Liver (tissue), 3 donors: ENCODE measurements around the gene KIF23.

Experiments used
- FOXA1 ChIP-seq: IDR thresholded peaks from 2 replicates; pipeline ENCODE4 v1.6.1; 2016; ENCODE audit warnings: antibody characterized with exemption
- GABPA ChIP-seq, 2 donors: IDR thresholded peaks in 1 of 2; conservative IDR thresholded peaks in 1 of 2; 2 replicates each; pipeline ENCODE4 v1.6.1; 2016; ENCODE audit warnings: antibody characterized with exemption in 2 of 2, mild to moderate bottlenecking in 1 of 2, moderate library complexity in 1 of 2
- HNF4G ChIP-seq: IDR thresholded peaks from 2 replicates; pipeline ENCODE4 v1.6.1; 2016; ENCODE audit warnings: antibody characterized with exemption
- JUND ChIP-seq, 2 donors: IDR thresholded peaks; 2 replicates each; pipeline ENCODE4 v1.6.1; 2016; ENCODE audit warnings: antibody characterized with exemption in 2 of 2
- MAX ChIP-seq: IDR thresholded peaks from 2 replicates; pipeline ENCODE4 v1.6.1; 2016; ENCODE audit warnings: antibody characterized with exemption
- RAD21 ChIP-seq, 2 donors: IDR thresholded peaks; 2 replicates each; pipeline ENCODE4 v1.6.1; 2016; ENCODE audit warnings: antibody characterized with exemption in 2 of 2, mild to moderate bottlenecking in 2 of 2
- RXRA ChIP-seq, 2 donors: IDR thresholded peaks; 2 replicates each; pipeline ENCODE4 v1.6.1; 2017 to 2018; ENCODE audit warnings: antibody characterized with exemption in 2 of 2, mild to moderate bottlenecking in 1 of 2
- YY1 ChIP-seq: IDR thresholded peaks from 2 replicates; pipeline ENCODE4 v1.6.1; 2016; ENCODE audit warnings: antibody characterized with exemption, mild to moderate bottlenecking
- TF ChIP-seq, protein P1 (sequence below): fragments of 150-350 bp; IDR thresholded peaks from 2 replicates; pipeline ENCODE4 v1.5.1; 2017; ENCODE audit warnings: improper control_type of control experiment, low read depth, low read length; ENCODE audit not compliant: missing input control
- donor health status: healthy.
- donor health status: healthy.

- TF ChIP-seq, protein P1, sequence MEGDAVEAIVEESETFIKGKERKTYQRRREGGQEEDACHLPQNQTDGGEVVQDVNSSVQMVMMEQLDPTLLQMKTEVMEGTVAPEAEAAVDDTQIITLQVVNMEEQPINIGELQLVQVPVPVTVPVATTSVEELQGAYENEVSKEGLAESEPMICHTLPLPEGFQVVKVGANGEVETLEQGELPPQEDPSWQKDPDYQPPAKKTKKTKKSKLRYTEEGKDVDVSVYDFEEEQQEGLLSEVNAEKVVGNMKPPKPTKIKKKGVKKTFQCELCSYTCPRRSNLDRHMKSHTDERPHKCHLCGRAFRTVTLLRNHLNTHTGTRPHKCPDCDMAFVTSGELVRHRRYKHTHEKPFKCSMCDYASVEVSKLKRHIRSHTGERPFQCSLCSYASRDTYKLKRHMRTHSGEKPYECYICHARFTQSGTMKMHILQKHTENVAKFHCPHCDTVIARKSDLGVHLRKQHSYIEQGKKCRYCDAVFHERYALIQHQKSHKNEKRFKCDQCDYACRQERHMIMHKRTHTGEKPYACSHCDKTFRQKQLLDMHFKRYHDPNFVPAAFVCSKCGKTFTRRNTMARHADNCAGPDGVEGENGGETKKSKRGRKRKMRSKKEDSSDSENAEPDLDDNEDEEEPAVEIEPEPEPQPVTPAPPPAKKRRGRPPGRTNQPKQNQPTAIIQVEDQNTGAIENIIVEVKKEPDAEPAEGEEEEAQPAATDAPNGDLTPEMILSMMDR = no peak
- TF ChIP-seq HNF4G = no peak
- no peak for TF ChIP-seq MAX
- TF ChIP-seq GABPA (IDR thresholded peaks at IDR 0.05 in 1 of 2, conservative IDR thresholded peaks at IDR 0.05 in 1 of 2) = no peak
- TF ChIP-seq JUND (IDR thresholded peaks at IDR 0.05) = no peak
- TF ChIP-seq RXRA (IDR thresholded peaks at IDR 0.05) = no peak
- TF ChIP-seq YY1 = no peak
- no peak for TF ChIP-seq FOXA1
- TF ChIP-seq RAD21 (IDR thresholded peaks at IDR 0.05) = no peak
These were observed 15.7 kb upstream of the KIF23 start for GRCh38 chr15:69398491-69398891.
